AG10803 (cell line): ENCODE results near the gene PODXL2.

Source experiments
- DNase-seq: peaks from one replicate; pipeline ENCODE4 v3.0.0; 2010; ENCODE audit warnings: low read depth
- H3K4me3 ChIP-seq: 2 replicates; pipeline ENCODE4 v1.5.1; 2011; ENCODE audit warnings: mild to moderate bottlenecking, low read length, control low read depth
- TF ChIP-seq, protein P1 (sequence below): conservative IDR thresholded peaks from 2 replicates; pipeline ENCODE4 v1.5.1; 2011; ENCODE audit warnings: mild to moderate bottlenecking, low read length, control low read depth, inconsistent platforms

Gene PODXL2

DNA sequence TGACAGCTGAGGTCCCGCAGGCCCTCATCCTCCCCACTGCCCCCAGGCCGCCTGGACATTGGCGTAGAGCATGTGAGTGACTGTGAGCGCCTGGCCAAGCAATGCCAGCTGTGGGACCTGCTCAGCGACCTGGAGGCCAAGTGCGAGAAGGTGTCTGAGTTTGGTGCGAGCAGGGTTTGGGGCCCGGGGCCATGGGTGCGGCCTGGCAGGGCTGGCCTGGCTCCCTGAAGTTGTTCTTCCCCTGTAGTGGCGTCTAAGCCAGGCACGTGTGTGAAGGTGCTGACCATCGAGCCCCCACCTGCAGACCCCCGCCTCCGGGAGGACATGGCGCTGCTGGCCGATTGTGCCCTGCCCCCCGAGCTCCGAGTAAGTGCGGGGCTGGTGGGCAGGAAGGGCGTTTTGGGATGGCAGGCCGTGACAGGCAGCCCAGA is 48.0 kb downstream of the PODXL2 start:
- no peak for DNase-seq
- TF ChIP-seq, protein P1, sequence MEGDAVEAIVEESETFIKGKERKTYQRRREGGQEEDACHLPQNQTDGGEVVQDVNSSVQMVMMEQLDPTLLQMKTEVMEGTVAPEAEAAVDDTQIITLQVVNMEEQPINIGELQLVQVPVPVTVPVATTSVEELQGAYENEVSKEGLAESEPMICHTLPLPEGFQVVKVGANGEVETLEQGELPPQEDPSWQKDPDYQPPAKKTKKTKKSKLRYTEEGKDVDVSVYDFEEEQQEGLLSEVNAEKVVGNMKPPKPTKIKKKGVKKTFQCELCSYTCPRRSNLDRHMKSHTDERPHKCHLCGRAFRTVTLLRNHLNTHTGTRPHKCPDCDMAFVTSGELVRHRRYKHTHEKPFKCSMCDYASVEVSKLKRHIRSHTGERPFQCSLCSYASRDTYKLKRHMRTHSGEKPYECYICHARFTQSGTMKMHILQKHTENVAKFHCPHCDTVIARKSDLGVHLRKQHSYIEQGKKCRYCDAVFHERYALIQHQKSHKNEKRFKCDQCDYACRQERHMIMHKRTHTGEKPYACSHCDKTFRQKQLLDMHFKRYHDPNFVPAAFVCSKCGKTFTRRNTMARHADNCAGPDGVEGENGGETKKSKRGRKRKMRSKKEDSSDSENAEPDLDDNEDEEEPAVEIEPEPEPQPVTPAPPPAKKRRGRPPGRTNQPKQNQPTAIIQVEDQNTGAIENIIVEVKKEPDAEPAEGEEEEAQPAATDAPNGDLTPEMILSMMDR: no peak
- H3K4me3 ChIP-seq: no peak overlapping the region

DNA sequence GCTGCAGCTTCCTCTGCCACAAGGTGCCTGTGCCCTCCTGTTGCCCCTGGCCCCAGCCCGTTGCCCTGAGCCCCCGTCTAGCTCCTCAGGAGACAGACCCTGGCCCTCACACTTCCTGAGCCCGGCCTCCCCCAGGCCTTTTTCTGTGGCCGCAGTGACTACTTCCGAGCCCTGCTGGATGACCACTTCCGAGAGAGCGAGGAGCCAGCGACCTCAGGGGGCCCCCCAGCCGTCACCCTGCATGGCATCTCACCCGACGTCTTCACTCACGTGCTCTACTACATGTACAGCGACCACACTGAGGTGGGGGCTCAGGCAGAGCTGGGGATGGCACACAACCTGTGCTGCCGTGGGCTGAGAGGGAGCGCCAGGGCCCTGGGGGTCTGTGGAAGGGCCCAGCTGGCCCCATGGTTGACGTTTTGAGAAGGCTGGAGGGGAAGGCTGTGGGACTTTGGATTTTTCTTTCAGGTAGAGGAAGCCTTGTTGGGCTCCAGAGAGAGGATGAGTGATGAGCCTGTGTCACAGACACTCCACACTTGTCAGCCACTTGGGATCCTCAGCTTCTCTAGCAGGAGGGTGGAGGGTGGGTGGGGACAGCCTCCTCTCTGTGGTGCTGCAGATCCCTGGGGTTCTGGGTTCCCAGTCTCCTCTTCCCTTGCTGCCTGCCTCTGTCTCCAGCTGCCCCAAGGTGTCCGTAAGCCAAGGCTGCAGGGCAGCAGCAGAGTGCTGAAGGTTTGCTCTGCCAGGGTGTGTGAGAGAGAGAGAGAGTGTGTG is 48.7 kb downstream of the PODXL2 start:
- H3K4me3 ChIP-seq: no peak overlapping the region
- DNase-seq: no peak
- TF ChIP-seq, protein P1: no peak

DNA sequence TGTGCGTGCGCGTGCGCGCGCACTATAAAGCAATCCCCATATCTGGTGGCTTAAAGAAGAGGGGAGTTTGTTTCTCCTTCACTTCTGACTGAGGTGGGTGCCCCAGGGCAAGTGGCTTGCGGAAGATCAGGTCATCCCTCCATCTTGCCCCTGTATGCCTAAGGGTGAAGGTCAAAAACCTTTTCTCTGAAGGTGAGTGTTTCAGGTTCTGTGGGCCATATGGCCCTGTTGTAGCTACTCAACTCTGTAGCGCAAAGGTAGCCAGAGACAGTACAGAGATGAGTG is 49.3 kb downstream of the PODXL2 start:
- no peak overlapping the region for H3K4me3 ChIP-seq
- TF ChIP-seq, protein P1: no peak
- no peak for DNase-seq

DNA sequence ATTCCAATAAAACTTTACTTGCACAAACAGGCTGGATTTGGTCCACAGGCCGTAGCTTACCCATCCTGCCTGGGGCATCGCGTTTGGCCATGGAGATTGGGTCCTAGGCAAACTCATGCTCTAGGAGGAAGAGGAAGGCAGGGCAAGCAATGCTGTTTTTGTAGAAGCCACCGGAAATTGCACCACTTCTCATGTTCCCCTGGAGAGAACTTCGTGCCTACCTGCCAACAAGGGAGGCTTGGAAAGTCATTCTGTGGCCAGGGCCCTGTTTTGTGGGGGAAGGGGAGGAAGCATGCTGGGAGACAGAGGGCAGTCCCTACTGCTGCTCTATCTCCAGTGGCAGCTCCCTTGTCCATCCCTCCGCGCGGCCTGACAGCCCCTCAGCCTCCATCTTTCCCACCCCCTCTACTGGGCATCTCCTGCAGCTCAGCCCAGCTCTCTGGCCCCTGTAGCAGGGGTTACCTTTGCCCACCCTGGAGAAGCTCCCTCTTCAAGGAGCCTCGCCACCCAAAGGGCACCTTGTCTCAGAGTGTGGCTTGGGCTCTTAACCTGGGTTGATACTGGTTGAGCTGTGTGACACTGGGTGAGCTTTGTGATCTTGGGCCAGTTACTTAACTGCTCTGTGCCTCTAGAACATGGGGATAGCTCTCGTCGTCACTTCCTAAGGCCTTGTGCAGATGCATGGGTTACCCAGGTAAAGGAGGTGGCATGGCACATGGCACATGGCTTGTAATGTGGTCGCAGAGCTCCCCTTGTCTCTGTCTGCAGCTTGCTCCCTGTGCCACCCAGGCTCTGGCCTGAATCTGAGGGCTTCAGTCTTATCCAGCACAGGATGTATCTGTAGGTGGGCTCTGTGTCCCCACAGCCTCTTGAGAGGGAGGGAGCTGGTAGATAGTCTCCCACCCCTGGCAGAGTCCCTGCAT is 49.9 kb downstream of the PODXL2 start:
- TF ChIP-seq, protein P1: no peak
- no peak for DNase-seq
- H3K4me3 ChIP-seq: no peak overlapping the region

DNA sequence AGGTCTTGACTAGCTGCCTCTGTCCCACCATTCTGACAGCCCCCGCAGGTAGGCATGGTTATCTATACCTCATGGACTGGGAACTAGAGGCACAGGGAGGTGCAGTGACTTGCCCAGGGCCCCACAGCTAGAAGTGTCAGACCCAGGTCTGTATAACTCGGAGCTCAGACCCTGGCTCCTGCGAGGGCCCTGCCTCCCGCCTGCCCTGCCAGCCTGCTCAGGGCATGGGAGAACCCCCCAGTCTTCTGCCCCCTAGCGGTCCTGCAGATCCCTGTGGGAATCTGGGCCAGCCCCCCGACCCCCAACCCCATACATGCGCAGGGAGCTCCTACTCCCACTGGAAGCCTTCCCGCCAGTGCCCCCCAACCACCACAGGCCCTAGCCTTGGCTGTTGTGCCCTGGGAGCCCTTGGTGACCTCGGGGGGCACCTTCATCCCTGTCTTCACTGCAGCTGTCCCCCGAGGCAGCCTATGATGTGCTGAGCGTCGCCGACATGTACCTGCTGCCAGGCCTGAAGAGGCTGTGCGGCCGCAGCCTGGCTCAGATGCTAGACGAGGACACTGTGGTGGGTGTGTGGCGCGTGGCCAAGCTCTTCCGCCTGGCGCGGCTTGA is 50.7 kb downstream of the PODXL2 start:
- H3K4me3 ChIP-seq: no peak overlapping the region
- DNase-seq: no peak
- TF ChIP-seq, protein P1: 0 out of 2 replicates have a peak, but pooled peaks have one; percentile 13

DNA sequence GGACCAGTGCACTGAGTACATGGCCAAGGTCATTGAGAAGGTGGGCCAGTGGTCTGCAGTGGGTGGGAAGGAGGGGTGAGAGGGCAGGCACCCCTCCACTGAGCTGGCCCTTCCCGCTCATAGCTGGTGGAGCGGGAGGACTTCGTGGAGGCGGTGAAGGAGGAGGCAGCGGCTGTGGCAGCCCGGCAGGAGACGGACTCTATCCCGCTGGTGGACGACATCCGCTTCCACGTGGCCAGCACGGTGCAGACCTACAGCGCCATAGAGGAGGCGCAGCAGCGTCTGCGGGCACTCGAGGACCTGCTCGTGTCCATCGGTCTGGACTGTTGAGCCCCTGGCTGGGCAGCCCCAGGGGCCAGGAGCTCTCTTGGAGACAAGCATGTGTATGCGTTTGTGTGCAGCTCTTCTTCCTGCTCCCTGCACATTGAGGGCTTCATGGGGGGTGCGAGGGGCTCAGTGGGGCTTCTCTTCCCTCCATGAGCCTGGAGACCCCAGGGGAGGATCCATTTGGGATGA is 51.2 kb downstream of the PODXL2 start:
- H3K4me3 ChIP-seq: no peak overlapping the region
- TF ChIP-seq, protein P1: no peak

More for the DNA sequence above, 51.2 kb downstream of the PODXL2 start:
- no peak for DNase-seq
